ENCODE results near the gene ABCA2. TPM values are rescaled to one million over a fixed set of nuclear protein-coding genes. Genes with fewer than 3 reads are reported as not detected.

ABCA2 gene
- total RNA-seq, 4 donors from 2014 or later: 51.1 to 204 (median 96.5) TPM

- intact Hi-C loops (cut with DNase I; ENCODE audit: low total_unique reads) (no loop called here), in situ Hi-C loops (cut with MboI; ENCODE audit: low pct_ligation_motif_present in 1 of 4, low pct_unique_long_range_greater_than_20kb in 1 of 4, low sequenced_read_pairs in 3 of 4) (no loop called here)
- no peaks in the 10 kb centered on the region for H3K36me3 ChIP-seq
- no peaks in the 10 kb centered on the region for H3K27me3 ChIP-seq
- H3K4me1 ChIP-seq: peaks cover 0 to 20% (median 16%) of the 10 kb centered on the region in 4 donors
- DNase-seq: no peak
- WGBS, 2 donors (ENCODE audit: low coverage in 1 of 2): 94% methylated on average over 33 of the region's 34 CpGs; no CpG with 5 or more reads in 1 of the 2 donors
- no peak overlapping the region for H3K27ac ChIP-seq
- no peaks in the 10 kb centered on the region for H3K9me3 ChIP-seq
- H3K4me3 ChIP-seq: no peak overlapping the region
- no peak for TF ChIP-seq EP300 (IDR thresholded peaks at IDR 0.05; ENCODE audit: low read depth)
- no peak for TF ChIP-seq POLR2AphosphoS5 (IDR thresholded peaks at IDR 0.05)
- TF ChIP-seq POLR2A (IDR thresholded peaks at IDR 0.05): no peak
Measured at GRCh38 chr9:137019891-137020683, 8.0 kb downstream of the ABCA2 start.

- Histone ChIP-seq H3K27ac (no peak overlapping the region), H3K36me3 (no peaks in the 10 kb centered on the region), H3K9me3 (no peaks in the 10 kb centered on the region), H3K27me3 (no peaks in the 10 kb centered on the region), H3K4me1 (peaks cover 0 to 20% (median 16%) of the 10 kb centered on the region in 4 donors), H3K4me3 (no peak overlapping the region)
- DNase-seq: no peak
- TF ChIP-seq POLR2A (IDR thresholded peaks at IDR 0.05) (no peak), EP300 (IDR thresholded peaks at IDR 0.05; ENCODE audit: low read depth) (no peak), POLR2AphosphoS5 (IDR thresholded peaks at IDR 0.05) (no peak), CTCF (IDR thresholded peaks at IDR 0.05) (no peak)
- intact Hi-C loops (cut with DNase I; ENCODE audit: low total_unique reads): no loop called here
- in situ Hi-C loops (cut with MboI; ENCODE audit: low pct_ligation_motif_present in 1 of 4, low pct_unique_long_range_greater_than_20kb in 1 of 4, low sequenced_read_pairs in 3 of 4): no loop called here
- WGBS, 2 donors (ENCODE audit: low coverage in 1 of 2): 94 to 100% methylated on average over 2 to 30 of the region's 36 CpGs
Measured at GRCh38 chr9:137018761-137019559, 9.1 kb downstream of the ABCA2 start.

- WGBS, 2 donors (ENCODE audit: low coverage in 1 of 2): 96% methylated on average over 19 of the region's 45 CpGs; no CpG with 5 or more reads in 1 of the 2 donors
- TF ChIP-seq POLR2A (IDR thresholded peaks at IDR 0.05) (no peak), POLR2AphosphoS5 (IDR thresholded peaks at IDR 0.05) (no peak), CTCF (IDR thresholded peaks at IDR 0.05) (no peak), EP300 (IDR thresholded peaks at IDR 0.05; ENCODE audit: low read depth) (no peak)
- DNase-seq: no peak
- H3K27ac ChIP-seq: no peak overlapping the region
- intact Hi-C loops (cut with DNase I; ENCODE audit: low total_unique reads) (no loop called here), in situ Hi-C loops (cut with MboI; ENCODE audit: low pct_ligation_motif_present in 1 of 4, low pct_unique_long_range_greater_than_20kb in 1 of 4, low sequenced_read_pairs in 3 of 4) (no loop called here)
- peaks cover 0 to 13% (median 12%) of the 10 kb centered on the region in 4 donors for H3K4me1 ChIP-seq
- H3K27me3 ChIP-seq: no peaks in the 10 kb centered on the region
- no peaks in the 10 kb centered on the region for H3K9me3 ChIP-seq
- H3K36me3 ChIP-seq: no peaks in the 10 kb centered on the region
- no peak overlapping the region for H3K4me3 ChIP-seq
Measured at GRCh38 chr9:137017791-137018497, 10.1 kb downstream of the ABCA2 start.

- intact Hi-C loops (cut with DNase I; ENCODE audit: low total_unique reads): no loop called here
- in situ Hi-C loops (cut with MboI; ENCODE audit: low pct_ligation_motif_present in 1 of 4, low pct_unique_long_range_greater_than_20kb in 1 of 4, low sequenced_read_pairs in 3 of 4): no loop called here
- WGBS, 2 donors (ENCODE audit: low coverage in 1 of 2): 96% methylated on average over 27 of the region's 28 CpGs; no CpG with 5 or more reads in 1 of the 2 donors
- DNase-seq: no peak
- Histone ChIP-seq H3K27me3 (no peaks in the 10 kb centered on the region), H3K9me3 (no peaks in the 10 kb centered on the region), H3K4me1 (peaks cover 0 to 6% (median 5%) of the 10 kb centered on the region in 4 donors), H3K36me3 (no peaks in the 10 kb centered on the region), H3K27ac (no peak overlapping the region), H3K4me3 (no peak overlapping the region)
- TF ChIP-seq POLR2A (IDR thresholded peaks at IDR 0.05) (no peak), POLR2AphosphoS5 (IDR thresholded peaks at IDR 0.05) (no peak), CTCF (IDR thresholded peaks at IDR 0.05) (no peak), EP300 (IDR thresholded peaks at IDR 0.05; ENCODE audit: low read depth) (no peak)
Measured at GRCh38 chr9:137017071-137017470, 11.0 kb downstream of the ABCA2 start.

All from transverse colon (tissue), 4 donors.